Esophagus squamous epithelium (tissue), 5 donors: ENCODE results near the gene NSFL1C. TPM values are rescaled to one million over a fixed set of nuclear protein-coding genes. Genes with fewer than 3 reads are reported as not detected.
A peak's percentile ranks its signal among the peaks of the same experiment; 100 is the strongest.

Experiments
- DNase-seq: peaks from one replicate; lab custom pipeline; 2025; lab: John Stamatoyannopoulos, UW
- H3K27ac ChIP-seq, 4 donors: fragments of 200-600 bp; sonication (generic); one replicate each; pipeline ENCODE4 v1.5.1; 2016 to 2019; ENCODE audit warnings: mild to moderate bottlenecking in 1 of 4
- H3K27me3 ChIP-seq, 4 donors: fragments of 200-600 bp; sonication (generic); 1 replicate in 3 of 4; 2 replicates in 1 of 4; pipeline versions ENCODE4 v1.5.1 to v1.6.0; 2017 to 2021; ENCODE audit warnings: antibody characterized with exemption in 1 of 4
- H3K36me3 ChIP-seq, 3 donors: fragments of 200-600 bp; sonication (generic); one replicate each; pipeline ENCODE4 v1.5.1; 2016 to 2019
- H3K4me1 ChIP-seq, 3 donors: fragments of 200-600 bp; sonication (generic); one replicate each; pipeline ENCODE4 v1.5.1; 2017 to 2019
- H3K4me3 ChIP-seq, 4 donors: fragments of 200-600 bp; sonication (generic); 1 replicate in 3 of 4; 2 replicates in 1 of 4; pipeline ENCODE4 v1.5.1; 2016 to 2019; ENCODE audit warnings: mild to moderate bottlenecking in 2 of 4, moderate library complexity in 1 of 4
- H3K9me3 ChIP-seq, 3 donors: fragments of 200-600 bp; sonication (generic); one replicate each; pipeline ENCODE4 v1.5.1; 2016 to 2019
- CTCF ChIP-seq, 6 experiments: fragments of 450-650 bp in 4 of 6; fragments of 200-600 bp in 2 of 6; sonication (generic) in 2 of 6; IDR thresholded peaks; one replicate each; pipeline ENCODE4 v1.5.1; 2016 to 2019; ENCODE audit warnings: antibody characterized with exemption in 6 of 6, mild to moderate bottlenecking in 4 of 6, moderate library complexity in 4 of 6
- POLR2A ChIP-seq, 4 donors: fragments of 450-650 bp; IDR thresholded peaks; one replicate each; pipeline ENCODE4 v1.6.1; 2017; ENCODE audit warnings: antibody characterized with exemption in 4 of 4, mild to moderate bottlenecking in 4 of 4, moderate library complexity in 3 of 4
- WGBS, 2 donors: methylation state at CpG; one replicate each; pipeline ENCODE4 v1.1.5; 2018; 5-methylcytosine and 5-hydroxymethylcytosine counted together
- intact Hi-C: fragments of 100-400 bp; cut with DNase I; formaldehyde crosslinking; loops from one replicate; pipeline ENCODE4 v1.15.0; 2022
- total RNA-seq, 4 donors: library from RNA; depleted of rRNA; stranded (reverse); fragments of >200 nt; gene quantifications; one replicate each; pipeline ENCODE4 v1.1.0, GENCODE V29; 2016
- donor health status: DM: yes; HTN: yes; CAD: no.

NSFL1C gene
- total RNA-seq, 4 donors from 2014 or later, result 41.5 to 65.6 (median 59.3) TPM

GRCh38 chr20:1443085-1443484 lies 23.6 kb downstream of the NSFL1C start:
- intact Hi-C loops, result loop anchor here (5.0 kb wide), 1 partner anchor 131 kb away; no protein-coding TSS in a partner anchor
- H3K36me3 ChIP-seq, result peaks cover 42 to 89% (median 44%) of the 10 kb centered on the region in 3 donors
- no peaks in the 10 kb centered on the region for H3K4me1 ChIP-seq
- 54 to 75% methylated on average over 5 of the region's 5 CpGs for WGBS, 2 donors
- H3K4me3 ChIP-seq, result no peak overlapping the region
- no peak for TF ChIP-seq POLR2A (IDR thresholded peaks at IDR 0.05)
- no peak for TF ChIP-seq CTCF (IDR thresholded peaks at IDR 0.05)
- no peak for DNase-seq
- no peaks in the 10 kb centered on the region for H3K27me3 ChIP-seq
- no peaks in the 10 kb centered on the region for H3K9me3 ChIP-seq
- H3K27ac ChIP-seq, result no peak overlapping the region

DNA sequence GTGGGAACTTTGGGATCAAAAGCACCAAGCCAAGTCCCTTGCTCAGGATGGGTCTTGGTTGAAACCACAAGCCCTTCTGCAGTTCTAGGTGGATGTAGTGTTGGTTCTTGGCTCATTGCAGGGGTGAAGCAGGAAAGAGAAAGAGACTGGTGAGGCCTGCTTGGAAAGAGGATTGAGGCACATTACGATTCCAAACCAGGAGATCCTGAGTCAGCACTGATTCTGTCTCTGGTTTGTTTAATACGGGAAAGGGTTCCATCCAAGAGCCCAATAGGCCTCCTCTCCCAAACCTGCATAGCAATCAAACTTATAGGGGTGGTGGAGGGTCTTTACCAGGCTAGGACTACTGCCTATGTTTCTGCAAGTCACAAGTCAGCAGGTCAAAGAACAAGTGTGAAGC lies 24.3 kb downstream of the NSFL1C start:
- H3K36me3 ChIP-seq, result peaks cover 40 to 81% (median 44%) of the 10 kb centered on the region in 3 donors
- no peak for TF ChIP-seq CTCF (IDR thresholded peaks at IDR 0.05)
- no peak for TF ChIP-seq POLR2A (IDR thresholded peaks at IDR 0.05)
- intact Hi-C loops, result loop anchor here (5.0 kb wide), 1 partner anchor 130 kb away; no protein-coding TSS in a partner anchor

DNA sequence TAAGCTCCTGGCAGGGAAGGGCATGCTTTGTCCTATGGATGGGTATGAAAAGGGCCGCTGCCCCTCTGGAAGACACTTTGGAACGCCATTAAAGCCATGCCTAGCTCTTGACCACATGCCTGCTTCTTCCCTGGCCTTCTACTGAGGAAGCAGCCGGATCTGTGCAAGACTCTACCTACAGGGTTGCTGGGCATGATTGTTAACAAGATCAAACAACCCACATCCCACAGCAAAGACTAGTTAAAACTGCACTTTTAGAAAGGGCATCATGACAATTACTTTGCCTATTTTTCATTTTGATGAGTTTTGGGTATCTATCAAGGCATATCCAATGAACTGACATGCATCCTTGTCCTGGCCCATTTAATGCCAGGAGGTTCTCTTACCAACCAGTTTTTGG lies 25.5 kb downstream of the NSFL1C start:
- 20 to 93% methylated on average over 1 to 3 of the region's 3 CpGs for WGBS, 2 donors
- DNase-seq, result no peak
- Histone ChIP-seq H3K4me3 (no peak overlapping the region), H3K27me3 (no peaks in the 10 kb centered on the region), H3K36me3 (peaks cover 38 to 70% (median 43%) of the 10 kb centered on the region in 3 donors), H3K27ac (no peak overlapping the region), H3K9me3 (no peaks in the 10 kb centered on the region), H3K4me1 (no peaks in the 10 kb centered on the region)
- TF ChIP-seq POLR2A (IDR thresholded peaks at IDR 0.05) (no peak), CTCF (IDR thresholded peaks at IDR 0.05) (no peak)
- intact Hi-C loops, result loop anchor here (5.0 kb wide), 1 partner anchor 129 kb away; no protein-coding TSS in a partner anchor

More for the DNA sequence above, 24.3 kb downstream of the NSFL1C start:
- no peaks in the 10 kb centered on the region for H3K27me3 ChIP-seq
- no peaks in the 10 kb centered on the region for H3K9me3 ChIP-seq
- WGBS, 2 donors, result 93 to 100% methylated on average over 1 to 2 of the region's 2 CpGs
- H3K4me3 ChIP-seq, result no peak overlapping the region
- no peak for DNase-seq
- no peaks in the 10 kb centered on the region for H3K4me1 ChIP-seq
- no peak overlapping the region for H3K27ac ChIP-seq

DNA sequence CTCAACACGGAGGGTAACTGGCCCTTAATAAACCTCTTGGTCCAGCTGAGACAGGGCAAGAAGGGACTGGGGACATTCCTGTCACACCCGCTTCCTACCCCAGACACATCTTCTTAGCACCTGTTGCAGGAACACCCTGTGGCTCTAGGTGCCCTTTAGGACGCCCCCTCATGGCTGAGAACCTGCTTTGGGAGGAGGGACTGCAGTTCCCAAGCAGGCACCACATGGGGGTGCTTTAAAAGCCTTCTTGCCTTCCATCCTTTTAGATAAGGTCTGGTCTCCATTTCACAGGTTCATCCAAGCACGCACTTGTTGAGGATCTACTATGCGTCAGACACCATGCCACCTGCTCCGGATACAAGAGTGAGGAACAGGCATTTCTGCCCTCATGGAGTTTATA lies 26.6 kb downstream of the NSFL1C start:
- TF ChIP-seq CTCF (IDR thresholded peaks at IDR 0.05) (peak in 1 of 6 experiments; percentile 41), POLR2A (IDR thresholded peaks at IDR 0.05) (no peak)
- intact Hi-C loops, result loop anchor here (5.0 kb wide), 1 partner anchor 128 kb away; no protein-coding TSS in a partner anchor

GRCh38 chr20:1438361-1438760 lies 28.3 kb downstream of the NSFL1C start:
- Histone ChIP-seq H3K36me3 (peaks cover 12 to 49% (median 16%) of the 10 kb centered on the region in 3 donors), H3K9me3 (no peaks in the 10 kb centered on the region), H3K4me1 (no peaks in the 10 kb centered on the region), H3K4me3 (no peak overlapping the region), H3K27me3 (no peaks in the 10 kb centered on the region), H3K27ac (no peak overlapping the region)
- DNase-seq, result no peak
- TF ChIP-seq POLR2A (IDR thresholded peaks at IDR 0.05) (no peak), CTCF (IDR thresholded peaks at IDR 0.05) (no peak)
- 50% methylated on average over 1 of the region's 1 CpG; no CpG with 5 or more reads in 1 of the 2 donors for WGBS, 2 donors
- intact Hi-C loops, result no loop called here

More for the DNA sequence above, 26.6 kb downstream of the NSFL1C start:
- H3K27ac ChIP-seq, result no peak overlapping the region
- WGBS, 2 donors, result 62 to 82% methylated on average over 3 to 6 of the region's 6 CpGs
- DNase-seq, result no peak
- no peaks in the 10 kb centered on the region for H3K9me3 ChIP-seq
- H3K4me3 ChIP-seq, result no peak overlapping the region
- H3K36me3 ChIP-seq, result peaks cover 27 to 58% (median 32%) of the 10 kb centered on the region in 3 donors
- no peaks in the 10 kb centered on the region for H3K4me1 ChIP-seq
- H3K27me3 ChIP-seq, result no peaks in the 10 kb centered on the region
